ENCODE data around the gene DNAH8.

DNA sequence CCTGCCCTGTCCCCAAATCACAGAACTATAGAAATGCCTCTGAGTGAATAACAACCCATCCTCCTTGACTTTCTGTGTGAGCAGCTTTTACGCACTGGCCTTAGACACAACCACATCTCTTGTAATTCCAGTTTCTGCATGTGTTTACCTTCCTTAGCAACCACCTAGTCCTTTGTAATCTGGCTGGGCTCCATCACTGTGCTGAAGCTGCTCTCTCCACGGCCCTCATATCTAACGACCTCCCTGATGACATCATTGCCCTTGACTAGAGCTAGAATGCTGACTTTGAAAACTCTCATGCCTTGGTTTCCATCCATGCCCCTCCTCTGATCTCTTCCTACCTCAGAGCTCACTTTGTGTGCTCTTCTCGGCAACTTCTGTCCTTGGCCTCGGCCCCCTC lies 303.0 kb downstream of the DNAH8 start:
- TF ChIP-seq, protein P1, sequence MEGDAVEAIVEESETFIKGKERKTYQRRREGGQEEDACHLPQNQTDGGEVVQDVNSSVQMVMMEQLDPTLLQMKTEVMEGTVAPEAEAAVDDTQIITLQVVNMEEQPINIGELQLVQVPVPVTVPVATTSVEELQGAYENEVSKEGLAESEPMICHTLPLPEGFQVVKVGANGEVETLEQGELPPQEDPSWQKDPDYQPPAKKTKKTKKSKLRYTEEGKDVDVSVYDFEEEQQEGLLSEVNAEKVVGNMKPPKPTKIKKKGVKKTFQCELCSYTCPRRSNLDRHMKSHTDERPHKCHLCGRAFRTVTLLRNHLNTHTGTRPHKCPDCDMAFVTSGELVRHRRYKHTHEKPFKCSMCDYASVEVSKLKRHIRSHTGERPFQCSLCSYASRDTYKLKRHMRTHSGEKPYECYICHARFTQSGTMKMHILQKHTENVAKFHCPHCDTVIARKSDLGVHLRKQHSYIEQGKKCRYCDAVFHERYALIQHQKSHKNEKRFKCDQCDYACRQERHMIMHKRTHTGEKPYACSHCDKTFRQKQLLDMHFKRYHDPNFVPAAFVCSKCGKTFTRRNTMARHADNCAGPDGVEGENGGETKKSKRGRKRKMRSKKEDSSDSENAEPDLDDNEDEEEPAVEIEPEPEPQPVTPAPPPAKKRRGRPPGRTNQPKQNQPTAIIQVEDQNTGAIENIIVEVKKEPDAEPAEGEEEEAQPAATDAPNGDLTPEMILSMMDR (conservative IDR thresholded peaks at IDR 0.05; ENCODE audit: low read depth, low read length) = no peak
- TF ChIP-seq EZH2 (IDR thresholded peaks at IDR 0.05; ENCODE audit: low read length, unreplicated experiment) (no peak), EZH2phosphoT487 (IDR thresholded peaks at IDR 0.05; ENCODE audit: borderline replicate concordance, low read length) (no peak)
